Muscle layer of colon (tissue), 2 donors: Measurements from ENCODE around the gene ERAP2.
A peak's percentile ranks its signal among the peaks of the same experiment; 100 is the strongest.
"Not testable (repeated sequence)": the region's sequence is repeated elsewhere in the genome, so short reads cannot be mapped to it uniquely, and the experiment has no call there.

ENCODE experiments used
- H3K27ac ChIP-seq: one replicate; pipeline ENCODE4 v1.7.0; 2013; ENCODE audit warnings: low read depth, mild to moderate bottlenecking, low read length, moderate library complexity
- H3K27me3 ChIP-seq, 2 donors: one replicate each; pipeline ENCODE4 v1.7.0; 2013; ENCODE audit warnings: low read length in 2 of 2, mild to moderate bottlenecking in 2 of 2; ENCODE audit not compliant: insufficient read depth in 2 of 2, control insufficient read depth in 1 of 2
- H3K36me3 ChIP-seq: one replicate; pipeline ENCODE4 v1.7.0; 2013; ENCODE audit warnings: mild to moderate bottlenecking, low read length; ENCODE audit not compliant: insufficient read depth
- H3K4me1 ChIP-seq: one replicate; pipeline ENCODE4 v1.7.0; 2013; ENCODE audit warnings: mild to moderate bottlenecking, low read length; ENCODE audit not compliant: insufficient read depth
- H3K4me3 ChIP-seq, 2 donors: one replicate each; pipeline ENCODE4 v1.7.0; 2013; ENCODE audit warnings: low read length in 2 of 2, low read depth in 1 of 2, mild to moderate bottlenecking in 1 of 2, moderate library complexity in 1 of 2
- H3K9ac ChIP-seq: one replicate; pipeline ENCODE4 v1.7.0; 2013; ENCODE audit warnings: low read length
- H3K9me3 ChIP-seq: one replicate; pipeline ENCODE4 v1.7.0; 2013; ENCODE audit warnings: mild to moderate bottlenecking, low read length
- donor health status: abdominal sarcoma.
- donor health status: Adenocarcinoma of cecum.

ERAP2 gene

GRCh38 chr5:96876292-96876850, at the start of gene ERAP2:
Gene ERAP2, plus strand, starts transcription at chr5:96876500. Its CDS starts 3,186 bp downstream, at chr5:96879686.
- H3K4me3 ChIP-seq, result peak within 1 kb of the TSS; percentile 62 to 86
- no peaks in the 10 kb centered on the region for H3K27me3 ChIP-seq
- H3K36me3 ChIP-seq, result peaks cover 9% of the 10 kb centered on the region
- H3K4me1 ChIP-seq, result peaks cover 13% of the 10 kb centered on the region
- H3K9me3 ChIP-seq, result no peaks in the 10 kb centered on the region
- H3K9ac ChIP-seq, result peak within 1 kb of the TSS; percentile 71
- peak within 1 kb of the TSS; percentile 47 for H3K27ac ChIP-seq

GRCh38 chr5:96829297-96829696, 47.0 kb upstream of the ERAP2 start:
- Histone ChIP-seq H3K27me3 (no peaks in the 10 kb centered on the region), H3K9me3 (no peaks in the 10 kb centered on the region), H3K27ac (no peak overlapping the region), H3K4me3 (no peak overlapping the region), H3K4me1 (no peaks in the 10 kb centered on the region), H3K9ac (no peak overlapping the region), H3K36me3 (no peaks in the 10 kb centered on the region)

GRCh38 chr5:96834016-96834415, 42.3 kb upstream of the ERAP2 start:
- Histone ChIP-seq H3K36me3 (no peaks in the 10 kb centered on the region), H3K9me3 (no peaks in the 10 kb centered on the region), H3K9ac (no peak overlapping the region), H3K27me3 (no peaks in the 10 kb centered on the region), H3K27ac (no peak overlapping the region), H3K4me1 (no peaks in the 10 kb centered on the region), H3K4me3 (no peak overlapping the region)

- Histone ChIP-seq H3K4me1 (no peaks in the 10 kb centered on the region), H3K9me3 (no peaks in the 10 kb centered on the region), H3K9ac (no peak overlapping the region), H3K36me3 (no peaks in the 10 kb centered on the region), H3K27ac (no peak overlapping the region), H3K4me3 (no peak overlapping the region), H3K27me3 (no peaks in the 10 kb centered on the region)
Observed at GRCh38 chr5:96835791-96836191, 40.5 kb upstream of the ERAP2 start.

- Histone ChIP-seq H3K9me3 (no peaks in the 10 kb centered on the region), H3K4me1 (no peaks in the 10 kb centered on the region), H3K4me3 (no peak overlapping the region), H3K27me3 (no peaks in the 10 kb centered on the region), H3K36me3 (no peaks in the 10 kb centered on the region), H3K27ac (no peak overlapping the region), H3K9ac (no peak overlapping the region)
Observed at GRCh38 chr5:96836817-96837216, 39.5 kb upstream of the ERAP2 start.

GRCh38 chr5:96837303-96837702, 39.0 kb upstream of the ERAP2 start:
- no peaks in the 10 kb centered on the region for H3K27me3 ChIP-seq
- H3K9me3 ChIP-seq, result no peaks in the 10 kb centered on the region
- no peaks in the 10 kb centered on the region for H3K36me3 ChIP-seq
- no peak overlapping the region for H3K27ac ChIP-seq
- no peak overlapping the region for H3K4me3 ChIP-seq
- H3K9ac ChIP-seq, result no peak overlapping the region
- no peaks in the 10 kb centered on the region for H3K4me1 ChIP-seq

- no peak overlapping the region for H3K4me3 ChIP-seq
- no peak overlapping the region for H3K27ac ChIP-seq
- no peaks in the 10 kb centered on the region for H3K36me3 ChIP-seq
Observed at GRCh38 chr5:96838201-96839070, 37.9 kb upstream of the ERAP2 start.

GRCh38 chr5:96839071-96839592, 37.2 kb upstream of the ERAP2 start:
- no peaks in the 10 kb centered on the region for H3K27me3 ChIP-seq
- H3K27ac ChIP-seq, result no peak overlapping the region
- no peak overlapping the region for H3K9ac ChIP-seq

More at GRCh38 chr5:96838201-96839070, 37.9 kb upstream of the ERAP2 start:
- Histone ChIP-seq H3K27me3 (no peaks in the 10 kb centered on the region), H3K9ac (no peak overlapping the region), H3K9me3 (no peaks in the 10 kb centered on the region), H3K4me1 (no peaks in the 10 kb centered on the region)

GRCh38 chr5:96841931-96842330, 34.4 kb upstream of the ERAP2 start:
- H3K36me3 ChIP-seq, H3K9ac ChIP-seq, H3K27me3 ChIP-seq, H3K27ac ChIP-seq, H3K4me3 ChIP-seq, H3K9me3 ChIP-seq, H3K4me1 ChIP-seq: not testable (repeated sequence)

More at GRCh38 chr5:96839071-96839592, 37.2 kb upstream of the ERAP2 start:
- Histone ChIP-seq H3K4me3 (no peak overlapping the region), H3K36me3 (no peaks in the 10 kb centered on the region), H3K9me3 (no peaks in the 10 kb centered on the region), H3K4me1 (no peaks in the 10 kb centered on the region)

- H3K4me3 ChIP-seq, result no peak overlapping the region
- H3K9ac ChIP-seq, result no peak overlapping the region
Observed at GRCh38 chr5:96843140-96843539, 33.2 kb upstream of the ERAP2 start.

GRCh38 chr5:96844481-96844990, 31.8 kb upstream of the ERAP2 start:
- Histone ChIP-seq H3K27me3 (no peaks in the 10 kb centered on the region), H3K4me1 (no peaks in the 10 kb centered on the region), H3K4me3 (no peak overlapping the region), H3K36me3 (no peaks in the 10 kb centered on the region), H3K9ac (no peak overlapping the region), H3K9me3 (no peaks in the 10 kb centered on the region), H3K27ac (no peak overlapping the region)

More at GRCh38 chr5:96843140-96843539, 33.2 kb upstream of the ERAP2 start:
- no peaks in the 10 kb centered on the region for H3K36me3 ChIP-seq
- H3K27me3 ChIP-seq, result no peaks in the 10 kb centered on the region
- H3K27ac ChIP-seq, result no peak overlapping the region
- H3K9me3 ChIP-seq, result no peaks in the 10 kb centered on the region
- H3K4me1 ChIP-seq, result no peaks in the 10 kb centered on the region
